22Rv1 (cell line): ENCODE results near the gene NAXD.

Experiments
- H3K27ac ChIP-seq: fragments of 450-650 bp; 2 replicates; pipeline ENCODE4 v1.5.1; 2017
- ZFX ChIP-seq: fragments of 450-650 bp; IDR thresholded peaks from 2 replicates; pipeline ENCODE4 v1.6.1; 2017; ENCODE audit warnings: antibody characterized with exemption, borderline replicate concordance
- TF ChIP-seq, protein P1 (sequence below): fragments of 450-650 bp; IDR thresholded peaks from 2 replicates; pipeline ENCODE4 v1.5.1; 2017; ENCODE audit warnings: mild to moderate bottlenecking

Gene NAXD

DNA sequence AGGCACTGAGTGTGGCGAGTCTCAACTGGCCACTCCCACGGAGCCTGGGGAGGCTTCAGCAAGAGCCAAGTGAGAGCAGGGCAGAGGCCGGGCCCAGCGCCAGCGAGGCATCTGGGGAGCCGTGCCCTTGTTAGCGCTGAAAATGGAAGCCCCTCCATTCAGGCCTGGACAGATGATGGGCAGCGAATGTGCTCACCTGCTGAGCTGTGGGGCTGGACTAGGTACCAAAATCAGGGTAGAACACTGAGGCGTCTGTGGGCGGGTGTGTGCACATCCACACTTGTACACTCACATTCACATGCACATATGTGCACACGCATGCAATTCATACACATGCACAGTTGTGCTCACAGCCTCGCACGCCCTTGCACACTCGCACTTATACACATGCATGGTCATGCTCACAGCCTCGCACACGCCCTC lies 20.7 kb downstream of the NAXD start:
- H3K27ac ChIP-seq, result no peak overlapping the region
- no peak for TF ChIP-seq ZFX
- TF ChIP-seq, protein P1, sequence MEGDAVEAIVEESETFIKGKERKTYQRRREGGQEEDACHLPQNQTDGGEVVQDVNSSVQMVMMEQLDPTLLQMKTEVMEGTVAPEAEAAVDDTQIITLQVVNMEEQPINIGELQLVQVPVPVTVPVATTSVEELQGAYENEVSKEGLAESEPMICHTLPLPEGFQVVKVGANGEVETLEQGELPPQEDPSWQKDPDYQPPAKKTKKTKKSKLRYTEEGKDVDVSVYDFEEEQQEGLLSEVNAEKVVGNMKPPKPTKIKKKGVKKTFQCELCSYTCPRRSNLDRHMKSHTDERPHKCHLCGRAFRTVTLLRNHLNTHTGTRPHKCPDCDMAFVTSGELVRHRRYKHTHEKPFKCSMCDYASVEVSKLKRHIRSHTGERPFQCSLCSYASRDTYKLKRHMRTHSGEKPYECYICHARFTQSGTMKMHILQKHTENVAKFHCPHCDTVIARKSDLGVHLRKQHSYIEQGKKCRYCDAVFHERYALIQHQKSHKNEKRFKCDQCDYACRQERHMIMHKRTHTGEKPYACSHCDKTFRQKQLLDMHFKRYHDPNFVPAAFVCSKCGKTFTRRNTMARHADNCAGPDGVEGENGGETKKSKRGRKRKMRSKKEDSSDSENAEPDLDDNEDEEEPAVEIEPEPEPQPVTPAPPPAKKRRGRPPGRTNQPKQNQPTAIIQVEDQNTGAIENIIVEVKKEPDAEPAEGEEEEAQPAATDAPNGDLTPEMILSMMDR, result no peak

DNA sequence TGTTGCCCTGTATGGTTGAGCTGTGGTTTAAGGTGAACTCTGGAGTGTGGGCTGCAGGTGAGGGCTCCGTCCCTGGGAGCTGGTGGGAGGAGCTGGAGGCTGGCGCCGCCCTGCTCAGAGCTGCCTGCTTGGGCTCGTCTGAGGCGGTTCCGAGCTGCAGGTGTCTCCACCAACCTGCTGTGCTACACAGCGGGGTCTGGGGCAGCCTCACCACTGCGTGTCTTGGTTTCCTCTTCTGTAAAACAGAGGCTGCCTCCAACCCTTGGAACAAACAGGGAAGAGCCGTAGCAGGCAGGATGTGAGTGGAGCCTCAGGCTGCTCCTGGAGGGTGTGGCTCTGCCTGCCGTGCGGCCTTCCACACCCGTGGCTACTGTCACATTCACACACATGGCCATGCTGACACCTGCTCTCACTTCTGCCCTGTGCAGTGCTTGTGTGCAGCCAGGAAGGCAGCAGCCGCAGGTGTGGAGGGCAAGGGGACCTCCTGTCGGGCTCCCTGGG lies 21.4 kb downstream of the NAXD start:
- H3K27ac ChIP-seq, result no peak overlapping the region
- TF ChIP-seq, protein P1, result no peak
- no peak for TF ChIP-seq ZFX

DNA sequence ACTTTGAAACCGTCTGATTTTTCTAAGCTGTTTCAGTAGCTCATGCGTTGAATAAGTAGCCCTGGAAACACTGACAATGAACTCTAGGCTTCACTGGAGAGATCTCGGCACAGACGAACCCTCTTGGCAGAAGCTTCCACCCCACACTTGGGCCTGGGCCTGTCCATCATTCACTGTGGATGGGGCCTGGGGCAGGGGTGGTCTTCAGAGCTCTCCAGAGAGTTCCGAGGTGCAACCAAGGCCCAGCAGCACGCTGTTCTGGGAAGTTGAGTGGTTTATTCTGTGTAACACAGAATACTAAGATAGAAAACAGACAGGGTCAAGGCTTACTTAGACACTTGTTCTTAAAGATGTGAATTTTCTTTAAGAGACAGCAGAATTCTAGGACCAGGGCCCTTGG lies 21.9 kb downstream of the NAXD start:
- TF ChIP-seq, protein P1, result no peak
- no peak for TF ChIP-seq ZFX
- H3K27ac ChIP-seq, result no peak overlapping the region

DNA sequence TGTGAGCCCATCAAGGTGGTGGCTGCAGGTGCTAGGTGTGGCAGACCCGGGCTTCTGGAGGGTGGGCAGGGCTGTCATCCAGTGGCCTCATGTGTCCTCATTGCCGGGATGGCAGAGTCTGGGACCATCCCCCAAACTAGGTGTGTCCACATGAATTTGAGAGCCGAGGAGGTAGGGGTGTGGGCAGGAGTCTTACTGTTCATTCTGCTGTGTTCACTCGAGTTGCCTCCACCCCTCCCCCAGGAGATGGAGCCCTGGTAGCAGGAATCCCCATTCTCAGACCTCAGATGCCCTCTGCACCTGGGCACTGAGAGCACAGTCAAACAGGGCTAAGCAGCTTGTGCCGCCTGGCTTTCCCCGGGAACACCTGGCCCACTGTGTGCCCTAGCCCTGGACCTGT lies 22.4 kb downstream of the NAXD start:
- TF ChIP-seq, protein P1, result no peak
- TF ChIP-seq ZFX, result no peak
- H3K27ac ChIP-seq, result no peak overlapping the region

DNA sequence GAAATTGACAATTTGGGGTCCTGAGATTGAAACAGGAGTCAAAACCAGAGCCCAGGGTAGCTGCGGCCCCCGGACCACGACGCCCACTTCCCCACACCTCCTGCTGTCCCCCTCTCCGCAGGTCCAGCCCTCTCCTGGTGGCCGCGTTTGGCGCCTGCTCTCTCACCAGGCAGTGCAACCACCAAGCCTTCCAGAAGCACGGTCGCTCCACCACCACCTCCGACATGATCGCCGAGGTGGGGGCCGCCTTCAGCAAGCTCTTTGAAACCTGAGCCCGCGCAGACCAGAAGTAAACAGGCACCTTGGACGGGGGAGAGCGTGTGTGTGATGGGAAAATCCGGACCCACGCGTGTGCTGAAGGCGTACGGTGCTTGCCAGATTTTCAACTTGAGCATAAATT lies 22.9 kb downstream of the NAXD start:
- H3K27ac ChIP-seq, result no peak overlapping the region
- TF ChIP-seq, protein P1, result no peak
- TF ChIP-seq ZFX, result no peak

DNA sequence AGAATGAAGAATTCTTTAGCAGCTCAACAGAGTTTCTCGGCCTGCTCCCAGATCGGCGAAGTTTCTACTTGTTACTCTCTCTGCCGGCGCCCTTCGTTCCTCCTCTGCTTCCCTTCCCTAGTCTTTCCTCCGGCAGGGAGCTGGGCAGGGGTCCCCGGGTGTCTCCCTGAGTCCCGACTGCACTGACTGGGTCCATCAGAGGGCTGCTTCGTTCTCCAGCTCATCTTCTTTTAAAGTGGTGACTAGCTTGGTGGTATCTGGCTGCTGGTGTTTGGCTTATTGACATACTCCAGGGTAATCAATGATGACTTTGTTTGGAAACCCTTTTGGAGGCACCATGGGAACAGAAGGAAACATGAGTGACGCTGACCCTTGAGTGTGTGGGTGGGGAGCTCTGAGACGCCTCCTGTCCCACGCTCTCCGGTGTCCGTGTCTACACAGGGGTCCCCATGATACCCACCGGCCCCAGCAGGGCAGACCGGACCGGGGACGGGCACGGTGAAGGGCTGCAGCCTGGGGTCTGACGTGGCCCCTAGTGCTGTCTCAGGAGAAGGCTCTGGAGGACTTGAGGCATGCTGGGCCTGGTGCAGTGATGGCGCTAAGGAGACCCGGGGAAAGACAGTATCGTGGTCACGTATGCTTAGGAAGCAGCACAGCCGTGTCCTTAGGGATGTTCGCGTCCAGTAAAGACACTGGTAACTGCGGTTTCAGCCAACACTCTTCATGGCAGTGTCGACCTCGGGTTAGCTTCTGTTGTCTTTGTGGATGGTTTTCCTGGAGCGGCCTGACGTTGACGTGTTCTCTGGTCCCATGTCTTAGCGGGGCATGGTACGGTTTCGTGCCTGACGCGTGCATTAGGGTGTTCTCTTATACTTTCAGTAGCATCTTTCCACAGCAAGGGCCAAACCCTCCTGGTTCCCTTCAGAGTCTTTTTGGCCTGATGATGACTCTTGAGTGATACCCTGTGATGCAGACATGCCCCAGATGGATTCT lies 23.8 kb downstream of the NAXD start:
- TF ChIP-seq, protein P1, result no peak
- no peak for TF ChIP-seq ZFX
- no peak overlapping the region for H3K27ac ChIP-seq

DNA sequence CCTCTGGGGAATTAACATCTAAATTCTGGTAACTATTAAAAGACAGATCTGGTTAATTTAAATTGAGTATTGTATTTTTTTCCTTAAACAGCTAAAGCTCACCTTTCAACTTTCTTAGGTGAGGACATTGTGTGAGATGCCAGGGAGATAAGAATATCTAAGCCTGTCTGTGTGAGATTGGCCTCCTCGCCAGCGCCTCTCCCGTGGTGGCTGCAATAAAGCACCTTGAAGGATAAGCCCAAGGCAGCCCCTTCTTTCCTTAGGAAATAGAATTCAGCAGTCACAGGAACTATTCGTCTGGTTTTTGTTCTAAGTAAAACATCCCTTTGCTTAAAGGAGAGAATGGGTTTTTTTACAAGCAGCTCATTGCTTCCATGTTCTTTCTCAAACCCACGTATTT lies 24.6 kb downstream of the NAXD start:
- no peak overlapping the region for H3K27ac ChIP-seq
- TF ChIP-seq, protein P1, result no peak
- TF ChIP-seq ZFX, result no peak
